Adipocyte (in vitro differentiated cells): ENCODE results near the gene DNMT1.
A peak's percentile ranks its signal among the peaks of the same experiment; 100 is the strongest.

Experiments used
- DNase-seq: peaks from one replicate; pipeline ENCODE4 v3.0.0-alpha.2; 2015; ENCODE audit warnings: low read depth
- H3K27me3 ChIP-seq: replicated peaks from 2 replicates; pipeline ENCODE4 v1.7.0; 2013; ENCODE audit warnings: mild to moderate bottlenecking, low read length, moderate library complexity; ENCODE audit not compliant: control insufficient read depth, insufficient read depth
- H3K36me3 ChIP-seq: 2 replicates; pipeline ENCODE4 v1.7.0; 2013; ENCODE audit warnings: low read length, mild to moderate bottlenecking, moderate library complexity; ENCODE audit not compliant: control insufficient read depth, insufficient read depth, severe bottlenecking
- H3K4me1 ChIP-seq: 2 replicates; pipeline ENCODE4 v1.7.0; 2013; ENCODE audit warnings: mild to moderate bottlenecking, low read length, moderate library complexity; ENCODE audit not compliant: control insufficient read depth, insufficient read depth
- H3K4me3 ChIP-seq: 2 replicates; pipeline ENCODE4 v1.7.0; 2013; ENCODE audit warnings: mild to moderate bottlenecking, low read length, moderate library complexity
- H3K9ac ChIP-seq: 2 replicates; pipeline ENCODE4 v1.7.0; 2013; ENCODE audit warnings: mild to moderate bottlenecking, low read length, moderate library complexity
- H3K9me3 ChIP-seq: 2 replicates; pipeline ENCODE4 v1.7.0; 2013; ENCODE audit warnings: mild to moderate bottlenecking, low read length, moderate library complexity; ENCODE audit not compliant: control insufficient read depth

DNMT1 gene

DNA sequence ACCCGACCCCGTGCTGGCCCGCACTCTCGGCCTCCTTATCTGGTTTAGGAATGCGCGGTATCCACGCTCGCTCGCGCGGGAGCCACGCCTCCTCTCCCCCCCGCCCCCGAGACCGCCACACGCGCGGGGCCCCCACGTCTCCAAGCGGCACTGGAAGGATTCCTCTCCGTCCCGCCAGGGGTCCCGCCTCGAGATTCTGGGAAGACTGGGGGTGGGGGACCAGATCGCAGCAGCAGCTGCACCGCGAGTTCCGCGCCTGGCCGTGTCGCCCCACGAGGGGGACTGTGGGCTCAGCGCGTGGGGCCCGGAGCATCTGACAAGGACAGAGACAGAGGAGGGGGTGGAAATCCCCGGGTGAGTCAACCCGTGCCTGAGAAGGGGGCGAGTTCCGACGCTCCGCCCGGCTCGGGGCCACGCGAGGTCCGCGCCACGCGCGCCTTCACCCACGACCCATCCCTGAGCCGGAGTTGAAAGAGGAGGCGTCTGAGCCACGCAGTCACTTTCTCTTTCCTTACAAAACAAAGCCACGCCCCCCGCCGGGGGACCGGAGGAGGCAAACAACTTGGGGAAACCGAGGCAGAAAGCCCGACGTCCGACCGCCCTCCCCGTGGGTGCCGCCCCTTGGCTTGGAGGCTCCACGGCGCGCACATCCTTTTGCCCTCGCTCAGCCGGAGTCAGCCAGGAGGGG lies 35.6 kb upstream of the DNMT1 start:
- Histone ChIP-seq H3K4me1 (peaks cover 24% of the 10 kb centered on the region), H3K9me3 (no peaks in the 10 kb centered on the region), H3K27me3 (no peaks in the 10 kb centered on the region), H3K4me3 (peak overlapping the region; percentile 92), H3K36me3 (no peaks in the 10 kb centered on the region), H3K9ac (peak overlapping the region; percentile 96)
- peak; percentile 81 for DNase-seq

DNA sequence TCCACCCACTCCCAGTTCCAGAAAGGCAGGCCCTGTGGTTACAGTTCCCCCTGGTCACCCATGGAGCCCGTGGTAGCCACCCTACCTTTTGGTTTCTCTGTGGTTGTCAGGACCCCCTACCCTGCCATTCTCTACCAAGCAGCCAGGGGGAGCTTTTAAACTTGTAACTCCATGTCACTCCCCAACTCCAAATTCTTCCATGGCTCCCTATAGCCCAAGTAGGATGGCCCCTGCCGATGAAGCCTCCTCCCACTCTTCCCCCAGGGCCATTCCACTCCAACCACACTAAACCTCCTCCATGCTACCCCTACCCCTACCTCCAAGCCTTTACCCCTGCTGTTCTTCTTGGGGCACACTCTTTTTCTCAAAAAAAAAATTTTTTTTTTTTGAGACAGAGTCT lies 34.2 kb upstream of the DNMT1 start:
- H3K9me3 ChIP-seq = no peaks in the 10 kb centered on the region
- peaks cover 24% of the 10 kb centered on the region for H3K4me1 ChIP-seq
- peak overlapping the region; percentile 28 for H3K4me3 ChIP-seq
- H3K36me3 ChIP-seq = peaks cover 7% of the 10 kb centered on the region
- peak; percentile 79 for DNase-seq
- H3K27me3 ChIP-seq = no peaks in the 10 kb centered on the region
- H3K9ac ChIP-seq = peak overlapping the region; percentile 17

DNA sequence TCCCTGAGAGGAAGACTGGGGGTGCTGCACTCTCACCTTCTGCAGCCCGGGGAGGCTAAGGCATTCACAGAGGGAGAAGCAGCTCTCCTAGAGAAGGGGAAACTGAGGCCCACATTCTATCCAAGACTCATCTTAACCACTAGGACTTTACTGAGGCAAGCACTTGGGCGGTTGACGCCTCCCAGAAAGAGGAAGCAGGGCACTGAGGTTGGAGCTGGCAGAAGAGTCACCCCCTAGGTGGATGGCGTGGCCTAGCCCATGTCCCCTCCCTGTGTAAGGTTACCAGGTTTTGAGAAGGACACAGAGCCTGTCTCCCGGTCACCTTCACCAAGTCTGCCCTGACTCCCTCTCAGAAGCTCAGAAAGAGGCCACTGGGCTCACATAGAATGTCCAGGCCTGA lies 33.6 kb upstream of the DNMT1 start:
- H3K4me3 ChIP-seq = no peak overlapping the region
- DNase-seq = no peak
- H3K9ac ChIP-seq = peak overlapping the region; percentile 17
- H3K9me3 ChIP-seq = no peaks in the 10 kb centered on the region
- H3K36me3 ChIP-seq = peaks cover 11% of the 10 kb centered on the region
- peaks cover 24% of the 10 kb centered on the region for H3K4me1 ChIP-seq
- no peaks in the 10 kb centered on the region for H3K27me3 ChIP-seq

DNA sequence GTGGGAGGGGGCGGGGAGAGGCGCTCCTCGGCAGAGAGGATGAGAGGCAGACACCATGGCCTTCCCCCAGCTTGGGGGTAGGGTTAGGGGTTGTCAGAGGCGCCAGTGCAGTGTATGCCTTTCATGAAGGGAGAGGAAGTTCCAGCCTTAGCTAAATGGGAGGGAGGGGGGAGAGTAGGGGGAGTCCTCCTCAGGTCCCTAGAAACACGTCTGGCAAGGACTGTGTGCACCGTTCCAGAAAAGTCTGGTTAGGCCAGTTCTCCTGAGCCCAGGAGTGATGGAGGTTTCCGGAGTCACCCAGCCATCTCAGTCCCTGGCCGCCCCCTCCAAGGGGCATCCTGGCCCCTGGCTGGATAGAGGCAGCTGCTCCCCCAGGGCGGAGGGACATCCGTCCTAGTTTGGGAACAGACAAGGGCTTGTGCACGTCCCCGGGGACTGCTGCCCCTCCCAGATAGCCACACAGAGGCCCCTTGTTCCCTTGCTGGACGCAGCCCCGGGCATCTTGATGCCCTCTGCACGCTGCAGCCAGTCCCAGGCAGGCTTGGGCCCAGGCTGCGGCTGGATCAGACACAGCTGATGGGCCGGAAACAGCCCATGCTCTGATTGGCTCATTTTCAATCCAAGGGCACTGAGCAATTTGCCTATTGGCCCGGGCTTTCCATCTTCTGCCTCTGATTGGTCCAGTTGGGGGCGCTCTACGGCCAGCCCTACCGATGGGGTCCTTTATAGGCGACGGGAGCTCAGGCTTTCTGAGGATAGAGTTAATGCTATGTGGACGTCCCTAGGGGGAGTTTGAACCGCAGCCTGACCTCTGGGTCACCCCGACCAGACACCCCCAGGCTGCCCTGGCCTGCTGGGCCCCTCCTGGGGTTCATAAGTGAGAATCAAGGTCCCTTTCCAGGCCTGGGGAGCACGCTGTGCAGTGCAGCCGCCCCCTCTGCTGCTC lies 32.5 kb upstream of the DNMT1 start:
- peak overlapping the region; percentile 76 for H3K9ac ChIP-seq

DNA sequence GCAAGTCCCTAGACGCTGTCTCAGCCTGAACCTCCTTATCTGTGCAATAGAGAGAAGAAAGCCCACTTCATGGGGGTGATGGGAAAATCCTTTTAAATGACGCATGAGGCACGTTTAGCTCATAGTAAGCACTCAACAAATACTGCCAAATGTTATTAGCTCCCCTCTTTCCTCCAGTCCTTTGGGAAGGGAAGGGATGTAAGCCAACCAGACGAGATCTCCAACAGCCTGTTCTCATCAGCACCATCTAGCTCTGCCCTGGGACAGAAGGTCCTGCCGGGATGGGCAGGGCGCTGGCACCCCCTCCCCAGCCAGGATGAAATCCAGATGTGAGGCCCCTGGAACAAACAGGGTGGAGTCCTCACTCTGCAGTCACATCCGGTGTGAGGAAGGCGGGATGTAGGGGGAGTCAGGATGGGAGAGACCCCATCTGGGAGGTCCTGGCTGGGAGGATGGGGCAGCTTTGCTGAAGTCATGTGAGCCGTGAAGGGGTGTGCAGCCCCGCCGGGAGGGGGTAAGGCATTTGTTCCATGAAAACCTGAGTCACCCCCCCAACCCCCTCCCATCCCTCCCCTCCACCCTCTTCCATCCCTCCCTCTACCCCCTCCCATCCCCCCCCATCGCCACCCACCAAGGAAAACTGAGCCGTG lies 31.7 kb upstream of the DNMT1 start:
- Histone ChIP-seq H3K36me3 (peaks cover 12% of the 10 kb centered on the region), H3K9me3 (no peaks in the 10 kb centered on the region), H3K9ac (peak overlapping the region; percentile 67), H3K4me3 (peak overlapping the region; percentile 22), H3K27me3 (no peaks in the 10 kb centered on the region), H3K4me1 (peaks cover 24% of the 10 kb centered on the region)
- DNase-seq = peak; percentile 92

More for the DNA sequence above, 32.5 kb upstream of the DNMT1 start:
- peaks cover 24% of the 10 kb centered on the region for H3K4me1 ChIP-seq
- H3K4me3 ChIP-seq = peak overlapping the region; percentile 8
- DNase-seq = peak; percentile 27
- H3K27me3 ChIP-seq = no peaks in the 10 kb centered on the region
- H3K9me3 ChIP-seq = no peaks in the 10 kb centered on the region
- peaks cover 12% of the 10 kb centered on the region for H3K36me3 ChIP-seq

DNA sequence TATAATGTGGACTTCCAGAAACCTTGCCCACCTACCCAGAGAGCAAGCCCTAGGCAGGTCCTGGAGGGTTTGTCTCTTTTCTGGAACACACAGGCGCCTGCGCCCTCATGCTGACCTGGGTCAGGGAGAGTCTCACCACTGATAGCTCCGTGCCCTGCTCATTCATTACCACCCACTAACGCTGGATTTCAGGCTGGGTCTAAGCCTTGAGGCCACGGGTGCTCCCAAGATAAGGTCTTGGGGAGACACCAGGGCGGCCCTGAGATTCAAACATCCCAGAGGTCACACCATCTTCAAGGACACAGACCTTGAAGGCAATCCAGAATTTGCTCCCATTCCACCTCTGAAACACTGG lies 31.2 kb upstream of the DNMT1 start:
- DNase-seq = no peak
- Histone ChIP-seq H3K9ac (peak overlapping the region; percentile 67), H3K4me3 (peak overlapping the region; percentile 22), H3K27me3 (no peaks in the 10 kb centered on the region), H3K36me3 (peaks cover 12% of the 10 kb centered on the region), H3K4me1 (peaks cover 24% of the 10 kb centered on the region), H3K9me3 (no peaks in the 10 kb centered on the region)

DNA sequence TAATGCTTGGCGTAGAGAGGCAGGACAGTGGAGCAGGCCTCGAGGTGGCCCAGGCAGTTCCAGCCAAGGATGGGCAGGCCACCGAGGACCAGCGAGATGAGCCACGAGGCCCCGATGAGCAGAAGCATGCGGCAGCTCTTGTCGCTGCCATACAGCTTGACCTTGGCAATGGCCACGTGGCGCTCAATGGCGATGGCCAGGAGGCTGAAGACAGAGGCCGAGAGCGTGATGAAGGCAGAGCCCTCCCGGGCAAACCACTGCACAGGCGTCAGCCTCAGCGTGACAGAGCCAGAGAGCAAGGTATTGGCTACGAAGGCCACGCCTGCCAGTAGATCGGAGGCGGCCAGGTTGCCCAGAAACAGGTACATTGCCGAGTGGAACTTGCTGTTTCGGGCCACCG lies 29.6 kb upstream of the DNMT1 start:
- no peaks in the 10 kb centered on the region for H3K9me3 ChIP-seq
- no peak overlapping the region for H3K4me3 ChIP-seq
- peaks cover 12% of the 10 kb centered on the region for H3K36me3 ChIP-seq
- DNase-seq = no peak
- H3K4me1 ChIP-seq = peaks cover 27% of the 10 kb centered on the region
- no peak overlapping the region for H3K9ac ChIP-seq
- H3K27me3 ChIP-seq = no peaks in the 10 kb centered on the region

DNA sequence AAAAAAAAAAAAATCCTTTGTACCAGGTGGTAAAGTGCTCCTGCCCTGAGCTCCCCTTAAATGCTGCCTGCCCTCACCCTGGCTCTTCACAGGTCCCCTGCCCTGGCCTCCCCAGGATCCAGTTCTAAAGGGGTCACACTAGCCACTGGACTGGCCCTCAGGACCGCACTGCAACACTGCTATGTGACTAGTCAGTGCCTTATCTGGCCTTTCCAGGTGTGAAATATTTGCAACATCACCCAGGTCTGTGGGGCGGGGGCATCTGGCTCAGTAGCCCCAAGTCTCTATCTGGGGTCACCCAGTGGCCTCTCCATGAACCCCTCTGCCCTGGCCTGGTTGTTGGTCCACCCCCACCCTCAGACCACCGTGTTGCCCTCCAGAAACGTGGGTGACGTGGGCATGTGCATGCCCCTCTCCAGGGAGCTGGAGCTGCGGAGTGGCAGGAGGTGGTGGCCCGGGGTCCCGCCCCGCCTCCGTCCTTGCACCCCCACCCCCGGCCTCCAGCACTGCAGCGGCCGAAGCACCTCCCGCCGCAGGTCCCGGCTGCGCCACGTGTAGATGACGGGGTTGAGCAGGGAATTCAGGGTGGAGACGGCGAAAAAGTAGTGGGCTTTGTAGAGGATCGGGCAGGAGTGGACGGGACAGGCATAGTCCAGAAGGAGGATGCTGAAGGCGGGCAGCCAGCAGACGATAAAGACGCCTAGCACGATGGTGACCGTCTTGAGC lies 28.9 kb upstream of the DNMT1 start:
- Histone ChIP-seq H3K4me3 (no peak overlapping the region), H3K27me3 (no peaks in the 10 kb centered on the region), H3K36me3 (peaks cover 12% of the 10 kb centered on the region), H3K4me1 (peaks cover 27% of the 10 kb centered on the region), H3K9me3 (no peaks in the 10 kb centered on the region), H3K9ac (no peak overlapping the region)
- DNase-seq = no peak

DNA sequence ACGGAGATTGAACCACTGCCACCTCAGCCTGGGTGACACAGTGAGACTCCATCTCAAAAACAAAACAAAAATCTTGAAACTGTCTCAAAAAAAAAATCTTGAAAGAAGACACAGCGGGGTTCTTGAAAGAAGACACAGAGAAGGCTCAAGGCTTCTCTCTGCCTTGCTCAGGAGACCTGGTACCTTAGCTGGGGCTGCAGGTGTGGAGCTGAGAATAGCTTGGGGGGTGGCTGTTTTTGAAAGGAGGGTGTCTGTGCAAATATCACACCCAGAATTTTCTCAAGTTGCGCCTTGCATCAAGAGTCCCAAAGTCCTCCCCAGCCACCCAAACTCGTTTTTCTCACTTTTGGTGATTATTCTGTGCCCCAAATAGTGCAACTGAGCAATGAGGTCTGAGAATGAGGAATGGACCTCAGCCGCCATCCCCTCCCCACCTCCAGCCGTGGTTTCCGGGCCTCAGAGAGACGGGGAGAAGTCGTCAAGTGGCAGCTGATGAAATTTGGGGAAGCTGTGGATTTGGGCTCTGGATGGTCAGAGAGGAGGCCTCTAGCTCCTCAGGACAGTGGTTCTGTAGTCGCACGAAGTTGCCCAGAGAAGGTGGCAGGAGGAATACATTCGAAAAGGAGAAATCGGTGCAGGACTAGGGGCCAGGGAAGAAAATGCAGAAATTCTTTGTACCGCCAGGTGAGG lies 27.6 kb upstream of the DNMT1 start:
- H3K27me3 ChIP-seq = no peaks in the 10 kb centered on the region
- no peak overlapping the region for H3K9ac ChIP-seq
- peaks cover 20% of the 10 kb centered on the region for H3K4me1 ChIP-seq
- H3K36me3 ChIP-seq = peaks cover 12% of the 10 kb centered on the region
- H3K9me3 ChIP-seq = no peaks in the 10 kb centered on the region
- no peak overlapping the region for H3K4me3 ChIP-seq
- no peak for DNase-seq

DNA sequence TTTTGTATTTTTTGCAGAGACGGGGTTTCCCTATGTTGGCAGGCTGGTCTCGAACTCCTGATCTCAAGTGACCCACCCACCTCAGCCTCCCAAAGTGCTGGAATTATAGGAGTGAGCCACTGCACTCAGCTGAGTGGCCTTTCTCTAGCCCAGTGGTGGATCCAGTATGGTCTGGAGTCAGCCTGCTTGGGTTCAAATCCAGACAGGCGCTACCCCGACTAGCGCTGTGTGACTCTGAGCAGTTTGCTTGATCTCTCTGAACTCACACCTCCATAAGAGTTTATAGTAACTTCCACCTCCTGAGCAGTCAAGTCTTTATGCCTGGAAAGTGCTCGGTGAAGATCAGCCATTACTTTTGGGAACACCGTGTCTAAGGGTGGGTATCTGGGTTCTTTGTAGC lies 25.9 kb upstream of the DNMT1 start:
- Histone ChIP-seq H3K4me3 (no peak overlapping the region), H3K9ac (no peak overlapping the region), H3K9me3 (no peaks in the 10 kb centered on the region), H3K4me1 (peaks cover 6% of the 10 kb centered on the region), H3K27me3 (no peaks in the 10 kb centered on the region), H3K36me3 (peaks cover 12% of the 10 kb centered on the region)
- DNase-seq = no peak
